Measurements from ENCODE around the gene TTC9C. TPM values are rescaled to one million over a fixed set of nuclear protein-coding genes. Genes with fewer than 3 reads are reported as not detected.
"Not testable (repeated sequence)": the region's sequence is repeated elsewhere in the genome, so short reads cannot be mapped to it uniquely, and the experiment has no call there.

TTC9C gene
- total RNA-seq, 2 donors from 2014 or later = 25.1 to 25.5 TPM

DNA sequence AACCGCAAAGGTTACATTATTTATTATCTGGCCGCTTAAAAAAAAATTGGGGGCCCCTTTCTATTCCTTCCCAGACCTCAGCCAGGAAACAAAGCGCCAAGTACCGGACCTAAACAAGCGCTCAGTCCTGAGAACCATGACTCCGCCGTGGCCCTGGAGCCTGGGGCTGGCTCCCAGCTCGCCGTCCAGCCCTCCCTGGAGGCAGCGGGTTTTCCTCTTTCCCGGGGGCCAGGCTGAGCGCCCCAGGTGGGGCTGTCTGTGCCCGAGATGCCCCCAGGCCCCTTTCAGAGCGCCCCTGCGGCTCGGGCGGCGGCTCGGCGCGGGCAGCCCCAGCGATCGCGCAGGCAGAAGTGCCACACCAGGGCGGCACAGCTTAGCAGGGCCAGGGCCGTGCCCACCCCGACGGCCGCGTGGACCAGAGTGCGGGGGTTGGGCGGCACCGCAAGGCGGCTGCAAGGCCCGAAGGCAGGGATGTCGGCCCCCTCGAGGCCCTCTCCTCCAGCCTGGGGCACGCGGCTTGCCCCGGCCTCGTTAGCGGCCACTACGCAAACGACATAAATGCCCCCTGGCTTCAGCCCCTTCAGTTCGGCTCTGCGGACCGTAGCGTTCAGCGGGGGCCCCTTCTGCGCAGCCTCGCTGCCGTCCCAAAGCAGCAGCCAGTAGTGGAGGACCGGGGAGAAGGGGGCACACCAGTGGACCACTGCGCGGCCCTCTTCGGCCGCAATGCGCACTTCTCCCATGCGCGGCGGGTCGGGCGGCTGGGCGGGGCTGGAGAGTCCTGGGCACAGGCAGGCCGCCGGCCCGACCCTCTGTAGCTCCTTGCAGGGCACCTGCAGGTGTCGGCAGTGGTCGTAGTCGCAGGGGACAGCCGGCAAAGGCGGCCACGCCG, 40.5 kb upstream of the TTC9C start:
- Histone ChIP-seq H3K4me3 (peak overlapping the region in 1 of 2 donors; percentile 6), H3K36me3 (peaks cover 4 to 11% of the 10 kb centered on the region in 2 donors), H3K27ac (no peak overlapping the region), H3K4me1 (replicated peaks) (no peaks in the 10 kb centered on the region), H3K9me3 (no peaks in the 10 kb centered on the region), H3K27me3 (replicated peaks; ENCODE audit: insufficient read depth) (no peaks in the 10 kb centered on the region)
- no peak for DNase-seq (ENCODE audit: low spot score)
- intact Hi-C loops (cut with DNase I) = no loop called here
- no peak for TF ChIP-seq POLR2A (IDR thresholded peaks at IDR 0.05)
- no peak for TF ChIP-seq POLR2AphosphoS5 (IDR thresholded peaks at IDR 0.05)
- TF ChIP-seq CTCF (IDR thresholded peaks at IDR 0.05) = no peak
- 33% methylated on average over 50 of the region's 74 CpGs for WGBS

- Histone ChIP-seq H3K4me1 (replicated peaks) (no peaks in the 10 kb centered on the region), H3K27me3 (replicated peaks; ENCODE audit: insufficient read depth) (no peaks in the 10 kb centered on the region), H3K27ac (no peak overlapping the region), H3K36me3 (peaks cover 4 to 11% of the 10 kb centered on the region in 2 donors), H3K4me3 (peak overlapping the region in 1 of 2 donors; percentile 6), H3K9me3 (no peaks in the 10 kb centered on the region)
- DNase-seq (ENCODE audit: low spot score) = no peak
- intact Hi-C loops (cut with DNase I) = no loop called here
- WGBS = 30% methylated on average over 1 of the region's 1 CpG
- TF ChIP-seq CTCF (IDR thresholded peaks at IDR 0.05) (no peak), POLR2AphosphoS5 (IDR thresholded peaks at IDR 0.05) (no peak), POLR2A (IDR thresholded peaks at IDR 0.05) (no peak)
Measured at GRCh38 chr11:62688491-62688890, 39.8 kb upstream of the TTC9C start.

GRCh38 chr11:62689421-62690183, 38.7 kb upstream of the TTC9C start, which contains the start of gene LRRN4CL:
Gene LRRN4CL, minus strand, starts transcription at chr11:62689530. Its CDS starts 1,022 bp downstream, at chr11:62688508.
- Histone ChIP-seq H3K27ac (peak within 1 kb of the TSS; percentile 41 to 47), H3K4me3 (peak within 1 kb of the TSS in 1 of 2 donors; percentile 6), H3K36me3 (peaks cover 4 to 11% of the 10 kb centered on the region in 2 donors), H3K27me3 (replicated peaks; ENCODE audit: insufficient read depth) (no peaks in the 10 kb centered on the region), H3K9me3 (no peaks in the 10 kb centered on the region), H3K4me1 (replicated peaks) (no peaks in the 10 kb centered on the region)
- 41% methylated on average over 11 of the region's 11 CpGs for WGBS
- TF ChIP-seq POLR2A (IDR thresholded peaks at IDR 0.05) (no peak), POLR2AphosphoS5 (IDR thresholded peaks at IDR 0.05) (no peak), CTCF (IDR thresholded peaks at IDR 0.05) (no peak)
- intact Hi-C loops (cut with DNase I) = no loop called here
- DNase-seq (ENCODE audit: low spot score) = no peak

GRCh38 chr11:62693624-62694023, 34.7 kb upstream of the TTC9C start:
- WGBS = 70% methylated on average over 4 of the region's 4 CpGs
- peaks cover 4 to 11% of the 10 kb centered on the region in 2 donors for H3K36me3 ChIP-seq
- intact Hi-C loops (cut with DNase I) = not testable (repeated sequence)

GRCh38 chr11:62694455-62695167, 33.7 kb upstream of the TTC9C start:
- WGBS = 51% methylated on average over 14 of the region's 14 CpGs
- TF ChIP-seq CTCF (IDR thresholded peaks at IDR 0.05) = peak; percentile 31 to 71 (median 66)
- TF ChIP-seq POLR2AphosphoS5 (IDR thresholded peaks at IDR 0.05) = peak; percentile 37
- TF ChIP-seq POLR2A (IDR thresholded peaks at IDR 0.05) = no peak
- Histone ChIP-seq H3K36me3 (peaks cover 4 to 11% of the 10 kb centered on the region in 2 donors), H3K4me1 (replicated peaks) (no peaks in the 10 kb centered on the region), H3K4me3 (no peak overlapping the region), H3K27me3 (replicated peaks; ENCODE audit: insufficient read depth) (no peaks in the 10 kb centered on the region), H3K27ac (no peak overlapping the region), H3K9me3 (no peaks in the 10 kb centered on the region)
- intact Hi-C loops (cut with DNase I) = loop anchor here (5.0 kb wide), 1 partner anchor 312 kb away; no protein-coding TSS in a partner anchor
- peak; percentile 75 for DNase-seq (ENCODE audit: low spot score)

More at GRCh38 chr11:62693624-62694023, 34.7 kb upstream of the TTC9C start:
- H3K9me3 ChIP-seq; H3K27me3 ChIP-seq (replicated peaks; ENCODE audit: insufficient read depth); DNase-seq (ENCODE audit: low spot score); H3K27ac ChIP-seq; H3K4me3 ChIP-seq; H3K4me1 ChIP-seq (replicated peaks): not testable (repeated sequence)

Data from prostate gland (tissue), 2 donors.